Skeletal muscle tissue (tissue), 4 donors: ENCODE measurements around the gene IRX3. TPM values are rescaled to one million over a fixed set of nuclear protein-coding genes. Genes with fewer than 3 reads are reported as not detected.
A peak's percentile ranks its signal among the peaks of the same experiment; 100 is the strongest.

Experiments used
- H3K27ac ChIP-seq: one replicate; pipeline ENCODE4 v1.7.0; 2013; ENCODE audit warnings: mild to moderate bottlenecking, low read depth, low read length, inconsistent platforms
- H3K27me3 ChIP-seq, 3 donors: one replicate each; pipeline ENCODE4 v1.7.0; 2013; ENCODE audit warnings: low read length in 3 of 3; ENCODE audit not compliant: control insufficient read depth in 3 of 3, insufficient read depth in 3 of 3
- H3K36me3 ChIP-seq, 3 donors: one replicate each; pipeline ENCODE4 v1.7.0; 2013; ENCODE audit warnings: low read length in 3 of 3; ENCODE audit not compliant: control insufficient read depth in 3 of 3, insufficient read depth in 3 of 3
- H3K4me1 ChIP-seq, 3 donors: one replicate each; pipeline ENCODE4 v1.7.0; 2013; ENCODE audit warnings: low read length in 3 of 3, mild to moderate bottlenecking in 3 of 3; ENCODE audit not compliant: control insufficient read depth in 3 of 3, insufficient read depth in 3 of 3
- H3K4me3 ChIP-seq, 3 donors: one replicate each; pipeline ENCODE4 v1.7.0; 2013; ENCODE audit warnings: low read length in 3 of 3
- H3K9ac ChIP-seq, 3 donors: one replicate each; pipeline ENCODE4 v1.7.0; 2013; ENCODE audit warnings: low read length in 3 of 3, mild to moderate bottlenecking in 3 of 3, moderate library complexity in 2 of 3, low read depth in 1 of 3
- H3K9me3 ChIP-seq, 3 donors: one replicate each; pipeline ENCODE4 v1.7.0; 2013; ENCODE audit warnings: low read length in 3 of 3; ENCODE audit not compliant: control insufficient read depth in 3 of 3
- total RNA-seq: library from RNA; depleted of rRNA; stranded (reverse); fragments of >200 nt; gene quantifications from one replicate; pipeline ENCODE4 v1.2.3, GENCODE V29; 2014
- donor health status: Osteomylitis.

IRX3 gene
- total RNA-seq = 7.8 TPM

GRCh38 chr16:54286366-54287130, at the start of gene IRX3:
TSS of gene IRX3 (minus strand) at chr16:54286787. CDS start at chr16:54286050, 737 bp downstream.
- H3K27ac ChIP-seq = peak within 1 kb of the TSS; percentile 87
- peak within 1 kb of the TSS; percentile 75 to 86 (median 85) for H3K4me3 ChIP-seq
- peaks cover 6 to 18% (median 13%) of the 10 kb centered on the region in 3 donors for H3K4me1 ChIP-seq
- H3K36me3 ChIP-seq = no peaks in the 10 kb centered on the region
- H3K27me3 ChIP-seq = peaks cover 7 to 31% (median 15%) of the 10 kb centered on the region in 3 donors
- H3K9me3 ChIP-seq = no peaks in the 10 kb centered on the region
- peak within 1 kb of the TSS; percentile 76 to 84 (median 83) for H3K9ac ChIP-seq

- Histone ChIP-seq H3K4me3 (no peak overlapping the region), H3K9me3 (no peaks in the 10 kb centered on the region), H3K27me3 (peaks cover 0 to 20% (median 4%) of the 10 kb centered on the region in 3 donors), H3K9ac (no peak overlapping the region), H3K36me3 (no peaks in the 10 kb centered on the region), H3K4me1 (no peaks in the 10 kb centered on the region), H3K27ac (no peak overlapping the region)
These were observed 48.6 kb upstream of the IRX3 start for GRCh38 chr16:54335230-54335629.

- no peaks in the 10 kb centered on the region for H3K36me3 ChIP-seq
- H3K9ac ChIP-seq = no peak overlapping the region
- no peak overlapping the region for H3K27ac ChIP-seq
- H3K27me3 ChIP-seq = peaks cover 0 to 16% (median 0%) of the 10 kb centered on the region in 3 donors
- H3K4me1 ChIP-seq = no peaks in the 10 kb centered on the region
- H3K4me3 ChIP-seq = no peak overlapping the region
- no peaks in the 10 kb centered on the region for H3K9me3 ChIP-seq
These were observed 47.6 kb upstream of the IRX3 start for GRCh38 chr16:54334208-54334607.

GRCh38 chr16:54331241-54332002, 44.8 kb upstream of the IRX3 start:
- peaks cover 0 to 4% (median 0%) of the 10 kb centered on the region in 3 donors for H3K4me1 ChIP-seq
- H3K9me3 ChIP-seq = no peaks in the 10 kb centered on the region
- H3K9ac ChIP-seq = no peak overlapping the region
- H3K27me3 ChIP-seq = peaks cover 0 to 4% (median 2%) of the 10 kb centered on the region in 3 donors
- H3K27ac ChIP-seq = no peak overlapping the region
- no peak overlapping the region for H3K4me3 ChIP-seq
- H3K36me3 ChIP-seq = no peaks in the 10 kb centered on the region

GRCh38 chr16:54327609-54328008, 41.0 kb upstream of the IRX3 start:
- Histone ChIP-seq H3K9ac (no peak overlapping the region), H3K9me3 (no peaks in the 10 kb centered on the region), H3K4me1 (peaks cover 0 to 4% (median 0%) of the 10 kb centered on the region in 3 donors), H3K27me3 (peaks cover 0 to 4% (median 0%) of the 10 kb centered on the region in 3 donors), H3K4me3 (no peak overlapping the region), H3K36me3 (no peaks in the 10 kb centered on the region), H3K27ac (no peak overlapping the region)

GRCh38 chr16:54326266-54326662, 39.7 kb upstream of the IRX3 start:
- no peak overlapping the region for H3K9ac ChIP-seq

GRCh38 chr16:54325616-54326265, 39.2 kb upstream of the IRX3 start:
- Histone ChIP-seq H3K9ac (no peak overlapping the region), H3K27me3 (peaks cover 0 to 4% (median 0%) of the 10 kb centered on the region in 3 donors), H3K4me1 (peaks cover 0 to 4% (median 0%) of the 10 kb centered on the region in 3 donors), H3K36me3 (no peaks in the 10 kb centered on the region), H3K27ac (no peak overlapping the region), H3K4me3 (no peak overlapping the region), H3K9me3 (no peaks in the 10 kb centered on the region)

More at GRCh38 chr16:54326266-54326662, 39.7 kb upstream of the IRX3 start:
- no peak overlapping the region for H3K27ac ChIP-seq
- H3K4me1 ChIP-seq = peaks cover 0 to 4% (median 0%) of the 10 kb centered on the region in 3 donors
- H3K36me3 ChIP-seq = no peaks in the 10 kb centered on the region
- no peaks in the 10 kb centered on the region for H3K9me3 ChIP-seq
- H3K4me3 ChIP-seq = no peak overlapping the region
- peaks cover 0 to 4% (median 0%) of the 10 kb centered on the region in 3 donors for H3K27me3 ChIP-seq

GRCh38 chr16:54324716-54325115, 38.1 kb upstream of the IRX3 start:
- Histone ChIP-seq H3K4me1 (peaks cover 0 to 4% (median 0%) of the 10 kb centered on the region in 3 donors), H3K9ac (no peak overlapping the region), H3K9me3 (no peaks in the 10 kb centered on the region), H3K4me3 (no peak overlapping the region), H3K36me3 (no peaks in the 10 kb centered on the region), H3K27ac (no peak overlapping the region), H3K27me3 (peaks cover 0 to 4% (median 0%) of the 10 kb centered on the region in 3 donors)

- no peaks in the 10 kb centered on the region for H3K9me3 ChIP-seq
These were observed 34.2 kb upstream of the IRX3 start for GRCh38 chr16:54320697-54321340.

More at GRCh38 chr16:54320697-54321340, 34.2 kb upstream of the IRX3 start:
- no peak overlapping the region for H3K9ac ChIP-seq
- H3K4me3 ChIP-seq = no peak overlapping the region
- H3K4me1 ChIP-seq = no peaks in the 10 kb centered on the region
- H3K36me3 ChIP-seq = no peaks in the 10 kb centered on the region
- H3K27ac ChIP-seq = no peak overlapping the region
- no peaks in the 10 kb centered on the region for H3K27me3 ChIP-seq
